ENCODE results near the gene MPO. TPM values are rescaled to one million over a fixed set of nuclear protein-coding genes. Genes with fewer than 3 reads are reported as not detected.

MPO gene
- total and polyA plus RNA-seq, 10 of the 15 experiments (the other 5 are each of a cell fraction or from before 2014, with no cell fraction given): 0.06 to 0.49 (median 0.14) TPM

DNA sequence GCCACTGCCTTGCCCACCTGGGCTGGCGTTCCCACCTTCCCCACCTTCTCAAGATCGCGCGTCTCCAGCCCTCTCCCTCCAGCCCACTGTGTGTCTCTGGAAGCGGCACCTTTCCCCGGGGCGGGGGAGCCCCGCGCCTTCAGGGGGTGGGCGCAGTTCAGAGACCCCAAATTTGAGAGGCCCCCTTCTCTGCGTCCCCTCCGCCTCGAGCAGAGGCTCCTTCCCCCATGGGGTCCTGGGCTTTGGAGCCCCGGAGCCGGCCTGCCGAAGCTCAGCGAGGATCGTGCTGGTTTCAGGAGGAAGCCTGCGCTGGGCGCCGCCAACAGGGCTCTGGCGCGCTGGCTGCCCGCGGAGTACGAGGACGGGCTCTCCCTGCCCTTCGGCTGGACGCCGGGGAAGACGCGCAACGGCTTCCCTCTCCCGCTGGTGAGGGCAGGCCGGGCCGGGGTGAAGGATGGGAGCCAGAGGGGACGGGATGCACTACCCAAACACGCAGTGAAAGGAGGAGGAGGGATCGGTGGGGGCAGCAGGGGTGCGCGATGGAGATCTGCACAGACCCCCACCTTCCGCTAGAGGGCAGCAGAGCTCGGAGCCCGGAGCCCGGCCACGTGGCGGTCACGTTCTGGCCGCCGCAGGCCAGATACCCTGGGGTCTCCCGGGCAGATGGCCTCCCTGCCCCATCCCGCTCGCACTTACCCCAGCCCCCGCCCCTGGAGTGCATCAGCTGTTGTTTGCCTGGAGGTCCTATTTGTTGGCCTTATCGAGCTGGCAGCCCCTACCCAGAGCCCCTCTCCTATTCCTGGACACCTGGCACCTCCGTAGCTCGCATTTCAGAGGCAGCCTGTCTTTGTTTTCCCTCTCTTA is 31.2 kb downstream of the MPO start (continued):
- TF ChIP-seq HDGF (IDR thresholded peaks at IDR 0.05) (no peak), JUND (IDR thresholded peaks at IDR 0.05; ENCODE audit: low read depth, low read length) (no peak), BCL11A (IDR thresholded peaks at IDR 0.05; ENCODE audit: low read depth, low read length) (no peak), CEBPB (IDR thresholded peaks at IDR 0.05; ENCODE audit: borderline replicate concordance in 1 of 2, low read depth in 2 of 2, low read length in 2 of 2) (no peak), LARP7 (IDR thresholded peaks at IDR 0.05) (peak; percentile 81), ZSCAN29 (IDR thresholded peaks at IDR 0.05) (no peak), CBFB (IDR thresholded peaks at IDR 0.05; ENCODE audit: low read depth) (no peak), YBX1 (IDR thresholded peaks at IDR 0.05) (no peak), GATAD2B (conservative IDR thresholded peaks at IDR 0.05; ENCODE audit: low read depth) (peak; percentile 49; the same call in 1 of the 2 replicates), HDAC2 (IDR thresholded peaks at IDR 0.05) (no peak), MYC (IDR thresholded peaks at IDR 0.05; ENCODE audit: insufficient read depth, insufficient read length, insufficient replicate concordance, low read length, severe bottlenecking) (peak; percentile 91), ZBED1 (IDR thresholded peaks at IDR 0.05; ENCODE audit: borderline replicate concordance) (no peak), RBBP5 (conservative IDR thresholded peaks at IDR 0.05) (no peak), NBN (IDR thresholded peaks at IDR 0.05) (peak; percentile 43; the same call in 1 of the 2 replicates), TAF1 (IDR thresholded peaks at IDR 0.05; ENCODE audit: borderline replicate concordance, low read depth, low read length) (no peak), ZNF207 (IDR thresholded peaks at IDR 0.05; ENCODE audit: borderline replicate concordance) (no peak; the same call in 1 of the 2 replicates), ETV6 (conservative IDR thresholded peaks at IDR 0.05 in 1 of 2, IDR thresholded peaks at IDR 0.05 in 1 of 2; ENCODE audit: borderline replicate concordance in 1 of 2, low read depth in 1 of 2) (no peak)
- TF ChIP-seq, protein P1, sequence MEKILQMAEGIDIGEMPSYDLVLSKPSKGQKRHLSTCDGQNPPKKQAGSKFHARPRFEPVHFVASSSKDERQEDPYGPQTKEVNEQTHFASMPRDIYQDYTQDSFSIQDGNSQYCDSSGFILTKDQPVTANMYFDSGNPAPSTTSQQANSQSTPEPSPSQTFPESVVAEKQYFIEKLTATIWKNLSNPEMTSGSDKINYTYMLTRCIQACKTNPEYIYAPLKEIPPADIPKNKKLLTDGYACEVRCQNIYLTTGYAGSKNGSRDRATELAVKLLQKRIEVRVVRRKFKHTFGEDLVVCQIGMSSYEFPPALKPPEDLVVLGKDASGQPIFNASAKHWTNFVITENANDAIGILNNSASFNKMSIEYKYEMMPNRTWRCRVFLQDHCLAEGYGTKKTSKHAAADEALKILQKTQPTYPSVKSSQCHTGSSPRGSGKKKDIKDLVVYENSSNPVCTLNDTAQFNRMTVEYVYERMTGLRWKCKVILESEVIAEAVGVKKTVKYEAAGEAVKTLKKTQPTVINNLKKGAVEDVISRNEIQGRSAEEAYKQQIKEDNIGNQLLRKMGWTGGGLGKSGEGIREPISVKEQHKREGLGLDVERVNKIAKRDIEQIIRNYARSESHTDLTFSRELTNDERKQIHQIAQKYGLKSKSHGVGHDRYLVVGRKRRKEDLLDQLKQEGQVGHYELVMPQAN (conservative IDR thresholded peaks at IDR 0.05): no peak
- TF ChIP-seq, protein P2, sequence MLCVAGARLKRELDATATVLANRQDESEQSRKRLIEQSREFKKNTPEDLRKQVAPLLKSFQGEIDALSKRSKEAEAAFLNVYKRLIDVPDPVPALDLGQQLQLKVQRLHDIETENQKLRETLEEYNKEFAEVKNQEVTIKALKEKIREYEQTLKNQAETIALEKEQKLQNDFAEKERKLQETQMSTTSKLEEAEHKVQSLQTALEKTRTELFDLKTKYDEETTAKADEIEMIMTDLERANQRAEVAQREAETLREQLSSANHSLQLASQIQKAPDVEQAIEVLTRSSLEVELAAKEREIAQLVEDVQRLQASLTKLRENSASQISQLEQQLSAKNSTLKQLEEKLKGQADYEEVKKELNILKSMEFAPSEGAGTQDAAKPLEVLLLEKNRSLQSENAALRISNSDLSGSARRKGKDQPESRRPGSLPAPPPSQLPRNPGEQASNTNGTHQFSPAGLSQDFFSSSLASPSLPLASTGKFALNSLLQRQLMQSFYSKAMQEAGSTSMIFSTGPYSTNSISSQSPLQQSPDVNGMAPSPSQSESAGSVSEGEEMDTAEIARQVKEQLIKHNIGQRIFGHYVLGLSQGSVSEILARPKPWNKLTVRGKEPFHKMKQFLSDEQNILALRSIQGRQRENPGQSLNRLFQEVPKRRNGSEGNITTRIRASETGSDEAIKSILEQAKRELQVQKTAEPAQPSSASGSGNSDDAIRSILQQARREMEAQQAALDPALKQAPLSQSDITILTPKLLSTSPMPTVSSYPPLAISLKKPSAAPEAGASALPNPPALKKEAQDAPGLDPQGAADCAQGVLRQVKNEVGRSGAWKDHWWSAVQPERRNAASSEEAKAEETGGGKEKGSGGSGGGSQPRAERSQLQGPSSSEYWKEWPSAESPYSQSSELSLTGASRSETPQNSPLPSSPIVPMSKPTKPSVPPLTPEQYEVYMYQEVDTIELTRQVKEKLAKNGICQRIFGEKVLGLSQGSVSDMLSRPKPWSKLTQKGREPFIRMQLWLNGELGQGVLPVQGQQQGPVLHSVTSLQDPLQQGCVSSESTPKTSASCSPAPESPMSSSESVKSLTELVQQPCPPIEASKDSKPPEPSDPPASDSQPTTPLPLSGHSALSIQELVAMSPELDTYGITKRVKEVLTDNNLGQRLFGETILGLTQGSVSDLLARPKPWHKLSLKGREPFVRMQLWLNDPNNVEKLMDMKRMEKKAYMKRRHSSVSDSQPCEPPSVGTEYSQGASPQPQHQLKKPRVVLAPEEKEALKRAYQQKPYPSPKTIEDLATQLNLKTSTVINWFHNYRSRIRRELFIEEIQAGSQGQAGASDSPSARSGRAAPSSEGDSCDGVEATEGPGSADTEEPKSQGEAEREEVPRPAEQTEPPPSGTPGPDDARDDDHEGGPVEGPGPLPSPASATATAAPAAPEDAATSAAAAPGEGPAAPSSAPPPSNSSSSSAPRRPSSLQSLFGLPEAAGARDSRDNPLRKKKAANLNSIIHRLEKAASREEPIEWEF (IDR thresholded peaks at IDR 0.05; ENCODE audit: insufficient replicate concordance, low read depth, low read length): no peak
- TF ChIP-seq, protein P3, sequence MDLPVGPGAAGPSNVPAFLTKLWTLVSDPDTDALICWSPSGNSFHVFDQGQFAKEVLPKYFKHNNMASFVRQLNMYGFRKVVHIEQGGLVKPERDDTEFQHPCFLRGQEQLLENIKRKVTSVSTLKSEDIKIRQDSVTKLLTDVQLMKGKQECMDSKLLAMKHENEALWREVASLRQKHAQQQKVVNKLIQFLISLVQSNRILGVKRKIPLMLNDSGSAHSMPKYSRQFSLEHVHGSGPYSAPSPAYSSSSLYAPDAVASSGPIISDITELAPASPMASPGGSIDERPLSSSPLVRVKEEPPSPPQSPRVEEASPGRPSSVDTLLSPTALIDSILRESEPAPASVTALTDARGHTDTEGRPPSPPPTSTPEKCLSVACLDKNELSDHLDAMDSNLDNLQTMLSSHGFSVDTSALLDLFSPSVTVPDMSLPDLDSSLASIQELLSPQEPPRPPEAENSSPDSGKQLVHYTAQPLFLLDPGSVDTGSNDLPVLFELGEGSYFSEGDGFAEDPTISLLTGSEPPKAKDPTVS (IDR thresholded peaks at IDR 0.05; ENCODE audit: low read depth, low read length): no peak
- TF ChIP-seq, protein P4, sequence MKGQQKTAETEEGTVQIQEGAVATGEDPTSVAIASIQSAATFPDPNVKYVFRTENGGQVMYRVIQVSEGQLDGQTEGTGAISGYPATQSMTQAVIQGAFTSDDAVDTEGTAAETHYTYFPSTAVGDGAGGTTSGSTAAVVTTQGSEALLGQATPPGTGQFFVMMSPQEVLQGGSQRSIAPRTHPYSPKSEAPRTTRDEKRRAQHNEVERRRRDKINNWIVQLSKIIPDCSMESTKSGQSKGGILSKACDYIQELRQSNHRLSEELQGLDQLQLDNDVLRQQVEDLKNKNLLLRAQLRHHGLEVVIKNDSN (IDR thresholded peaks at IDR 0.05; ENCODE audit: borderline replicate concordance, extremely low read length, insufficient read depth, low read depth, low read length): peak; percentile 83

All from GM12878 (cell line).